CD14-positive monocyte (primary cell): ENCODE measurements around the gene CEBPE. TPM values are rescaled to one million over a fixed set of nuclear protein-coding genes. Genes with fewer than 3 reads are reported as not detected.

ENCODE experiments used
- DNase-seq, 3 donors: peaks; one replicate each; pipeline ENCODE4 v3.0.0-alpha.2; 2011 to 2022
- H2AFZ ChIP-seq: 2 replicates; pipeline ENCODE4 v1.6.0; 2012; ENCODE audit warnings: mild to moderate bottlenecking, low read depth, low read length, inconsistent platforms; ENCODE audit not compliant: insufficient read depth, poor library complexity, severe bottlenecking
- H3K27ac ChIP-seq, 2 donors: 1 replicate in 1 of 2; 2 replicates in 1 of 2; pipeline ENCODE4 v1.5.1; 2012 to 2013; ENCODE audit warnings: low read length in 2 of 2, control low read depth in 1 of 2, inconsistent platforms in 1 of 2, low read depth in 1 of 2, mild to moderate bottlenecking in 1 of 2
- H3K27me3 ChIP-seq, 2 donors: one replicate each; pipeline versions ENCODE4 v1.6.0 to v1.6.1; 2011 to 2013; ENCODE audit warnings: low read length in 2 of 2; ENCODE audit not compliant: control insufficient read depth in 2 of 2, insufficient read depth in 2 of 2
- H3K36me3 ChIP-seq, 2 donors: replicated peaks in 1 of 2; 1 replicate in 1 of 2; 2 replicates in 1 of 2; pipeline versions ENCODE4 v1.5.1 to v1.6.1; 2012 to 2013; ENCODE audit warnings: low read length in 2 of 2, control low read depth in 1 of 2, inconsistent platforms in 1 of 2, mild to moderate bottlenecking in 1 of 2; ENCODE audit not compliant: insufficient read depth in 2 of 2, control insufficient read depth in 1 of 2
- H3K4me1 ChIP-seq, 2 donors: 1 replicate in 1 of 2; 2 replicates in 1 of 2; pipeline versions ENCODE4 v1.5.1 to v1.6.1; 2012 to 2013; ENCODE audit warnings: low read length in 2 of 2, control low read depth in 1 of 2, inconsistent platforms in 1 of 2, mild to moderate bottlenecking in 1 of 2, moderate library complexity in 1 of 2; ENCODE audit not compliant: insufficient read depth in 2 of 2, control insufficient read depth in 1 of 2
- H3K4me2 ChIP-seq: replicated peaks from 2 replicates; pipeline ENCODE3; 2012; ENCODE audit warnings: low read length, moderate library complexity, mild to moderate bottlenecking; ENCODE audit not compliant: poor library complexity, severe bottlenecking; ENCODE audit errors: extremely low read depth
- H3K4me3 ChIP-seq, 3 experiments: fragments of 200-600 bp in 1 of 3; sonication (generic) in 1 of 3; replicated peaks in 1 of 3; 1 replicate in 2 of 3; 2 replicates in 1 of 3; pipeline ENCODE4 v1.5.1; 2011 to 2013; ENCODE audit warnings: low read length in 3 of 3, mild to moderate bottlenecking in 3 of 3, control low read depth in 2 of 3, low read depth in 2 of 3, inconsistent platforms in 1 of 3, moderate library complexity in 1 of 3
- H3K79me2 ChIP-seq: 2 replicates; pipeline ENCODE4 v1.6.0; 2012; ENCODE audit warnings: mild to moderate bottlenecking, control low read depth, inconsistent platforms, low read length, moderate library complexity; ENCODE audit not compliant: insufficient read depth
- H3K9ac ChIP-seq: 2 replicates; pipeline ENCODE4 v1.6.0; 2017; ENCODE audit warnings: low read length, mild to moderate bottlenecking; ENCODE audit not compliant: insufficient read depth, poor library complexity, severe bottlenecking
- H3K9me3 ChIP-seq, 2 donors: replicated peaks in 1 of 2; 1 replicate in 1 of 2; 2 replicates in 1 of 2; pipeline versions ENCODE4 v1.5.1 to v1.6.1; 2012 to 2013; ENCODE audit warnings: low read length in 2 of 2, control low read depth in 1 of 2; ENCODE audit not compliant: control insufficient read depth in 1 of 2, insufficient read depth in 1 of 2
- H4K20me1 ChIP-seq: 2 replicates; pipeline ENCODE4 v1.6.0; 2012; ENCODE audit warnings: mild to moderate bottlenecking, low read length, control low read depth, moderate library complexity; ENCODE audit not compliant: insufficient read depth
- H3K27ac Mint-ChIP-seq, 7 donors: one replicate each; pipeline ENCODE4 v1.8.0; 2020; ENCODE audit warnings: mild to moderate bottlenecking in 7 of 7, mixed read lengths in 7 of 7, moderate library complexity in 6 of 7, inconsistent platforms in 2 of 7
- H3K27me3 Mint-ChIP-seq, 3 donors: one replicate each; pipeline ENCODE4 v1.8.0; 2021 to 2022; ENCODE audit warnings: low read depth in 3 of 3, mild to moderate bottlenecking in 3 of 3, mixed read lengths in 3 of 3, moderate library complexity in 3 of 3, inconsistent platforms in 1 of 3
- H3K36me3 Mint-ChIP-seq, 2 donors: one replicate each; pipeline ENCODE4 v1.8.0; 2020; ENCODE audit warnings: mixed read lengths in 2 of 2, inconsistent platforms in 1 of 2, mild to moderate bottlenecking in 1 of 2
- H3K4me1 Mint-ChIP-seq: one replicate; pipeline ENCODE4 v1.8.0; 2020; ENCODE audit warnings: mild to moderate bottlenecking, mixed read lengths
- H3K4me3 Mint-ChIP-seq, 2 donors: one replicate each; pipeline ENCODE4 v1.8.0; 2020; ENCODE audit warnings: mild to moderate bottlenecking in 2 of 2, mixed read lengths in 2 of 2, moderate library complexity in 1 of 2
- H3K9me3 Mint-ChIP-seq, 7 donors: one replicate each; pipeline ENCODE4 v1.8.0; 2020 to 2022; ENCODE audit warnings: mixed read lengths in 7 of 7, mild to moderate bottlenecking in 6 of 7, moderate library complexity in 6 of 7, inconsistent platforms in 2 of 7
- CTCF ChIP-seq: fragments of 200-600 bp; IDR thresholded peaks from one replicate; pipeline ENCODE4 v1.8.0; 2022; ENCODE audit warnings: antibody characterized with exemption, mild to moderate bottlenecking
- WGBS: methylation state at CpG from one replicate; pipeline ENCODE4 v1.1.5; 2013; ENCODE audit warnings: missing lambda C conversion rate; ENCODE audit not compliant: insufficient coverage; 5-methylcytosine and 5-hydroxymethylcytosine counted together
- intact Hi-C, 2 donors: fragments of 100-400 bp; cut with micrococcal nuclease; formaldehyde crosslinking; loops; one replicate each; pipeline versions ENCODE4 v1.15.0 to v1.15.1; 2023
- polyA plus RNA-seq, 3 donors: library from polyadenylated mRNA; depleted of rRNA in 1 of 3; unstranded in 2 of 3; stranded (reverse) in 1 of 3; fragments of 300-500 nt in 2 of 3; fragments of >200 nt in 1 of 3; fragmentation: Illumina TruSeq in 2 of 3; gene quantifications; 1 replicate in 2 of 3; 2 replicates in 1 of 3; pipeline ENCODE4 v1.2.3, GENCODE V29; 2012 to 2021

Gene CEBPE
- polyA plus RNA-seq, 3 donors: 0.73 to 1.5 (median 1.3) TPM

DNA sequence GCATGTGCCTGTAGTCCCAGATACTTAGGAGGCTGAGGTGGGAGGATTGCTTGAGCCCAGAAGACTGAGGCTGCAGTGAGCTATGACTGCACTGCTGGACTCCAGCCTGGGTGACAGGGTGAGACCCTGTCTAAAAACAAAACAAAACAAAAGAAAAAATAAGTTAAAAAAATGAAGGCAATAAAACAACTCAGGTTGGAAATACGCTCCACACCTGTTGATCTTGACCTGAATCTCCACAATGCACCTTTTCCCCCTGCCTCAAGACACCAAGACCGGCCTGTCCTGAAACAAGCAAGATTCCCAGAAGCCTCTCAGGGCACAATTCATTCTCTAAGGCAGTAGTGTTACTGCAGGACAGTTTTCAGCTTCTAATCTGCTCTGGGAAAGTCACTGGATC is 20.8 kb upstream of the CEBPE start:
- no peaks in the 10 kb centered on the region for H4K20me1 ChIP-seq
- no peak overlapping the region for H3K27ac ChIP-seq
- no peaks in the 10 kb centered on the region for H3K4me1 Mint-ChIP-seq
- intact Hi-C loops: no loop called here
- TF ChIP-seq CTCF: no peak
- H3K36me3 ChIP-seq: no peaks in the 10 kb centered on the region
- no peaks in the 10 kb centered on the region for H3K9me3 ChIP-seq
- no peaks in the 10 kb centered on the region for H3K27me3 ChIP-seq
- no peak overlapping the region for H3K27ac Mint-ChIP-seq
- H3K4me3 Mint-ChIP-seq: no peak overlapping the region
- no peak overlapping the region for H3K9ac ChIP-seq
- H3K4me2 ChIP-seq: no peak overlapping the region
- no peaks in the 10 kb centered on the region for H3K36me3 Mint-ChIP-seq
- H3K27me3 Mint-ChIP-seq: peaks cover 0 to 3% (median 1%) of the 10 kb centered on the region in 3 donors
- H3K9me3 Mint-ChIP-seq: no peaks in the 10 kb centered on the region
- no peaks in the 10 kb centered on the region for H3K4me1 ChIP-seq
- WGBS: no CpG with 5 or more reads among the region's 2 CpGs
- no peak for DNase-seq
- no peaks in the 10 kb centered on the region for H3K79me2 ChIP-seq
- H3K4me3 ChIP-seq: no peak overlapping the region
- no peak overlapping the region for H2AFZ ChIP-seq

DNA sequence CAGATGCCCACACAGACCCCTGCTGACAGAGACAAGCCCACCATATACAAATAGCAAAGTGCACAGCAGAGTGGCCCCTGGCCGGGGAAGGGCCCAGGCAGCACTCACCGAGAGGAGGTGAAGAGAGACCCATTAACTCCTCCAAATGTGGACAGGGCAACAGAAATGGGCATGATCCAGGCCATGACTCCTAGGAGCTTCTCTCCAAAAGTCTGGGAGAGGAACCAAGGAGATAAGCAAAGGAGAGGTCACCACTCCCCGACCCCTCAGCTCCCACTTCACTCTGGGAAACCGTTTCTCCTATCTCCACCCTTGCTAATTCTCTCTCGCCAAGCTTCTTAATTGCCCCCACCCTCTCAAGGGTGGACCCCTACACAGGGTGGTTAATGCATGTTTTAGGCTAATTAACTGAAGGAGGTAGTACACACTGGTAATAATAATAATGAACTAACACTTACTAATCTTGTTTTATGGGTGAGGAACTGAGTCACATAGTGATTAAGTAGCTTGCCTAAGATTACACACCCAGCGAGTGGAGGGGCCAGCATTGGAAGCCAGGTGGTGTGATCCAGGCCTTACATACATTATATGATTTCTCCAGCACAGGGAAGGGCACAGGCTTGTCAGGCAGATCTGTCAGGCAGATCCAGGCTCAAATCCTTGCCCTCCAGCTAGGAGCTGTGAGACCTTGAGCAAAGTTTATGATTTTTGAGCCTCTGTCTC is 18.9 kb upstream of the CEBPE start:
- no peak for TF ChIP-seq CTCF
- no peak overlapping the region for H3K4me2 ChIP-seq
- H3K27ac ChIP-seq: no peak overlapping the region
- Mint-ChIP-seq H3K9me3 (no peaks in the 10 kb centered on the region), H3K36me3 (no peaks in the 10 kb centered on the region), H3K4me3 (no peak overlapping the region), H3K27ac (no peak overlapping the region), H3K4me1 (no peaks in the 10 kb centered on the region), H3K27me3 (peaks cover 0 to 1% (median 1%) of the 10 kb centered on the region in 3 donors)
- no peaks in the 10 kb centered on the region for H4K20me1 ChIP-seq
- H3K9me3 ChIP-seq: no peaks in the 10 kb centered on the region
- intact Hi-C loops: no loop called here
- no peaks in the 10 kb centered on the region for H3K79me2 ChIP-seq
- no peak for DNase-seq
- no peak overlapping the region for H3K4me3 ChIP-seq
- no peaks in the 10 kb centered on the region for H3K4me1 ChIP-seq
- no peak overlapping the region for H2AFZ ChIP-seq
- no peaks in the 10 kb centered on the region for H3K27me3 ChIP-seq
- H3K36me3 ChIP-seq: no peaks in the 10 kb centered on the region
- WGBS: 94% methylated on average over 2 of the region's 6 CpGs
- H3K9ac ChIP-seq: no peak overlapping the region
